GM12892 (cell line): ENCODE data around the gene DPH7.

ENCODE experiments used
- POLR2A ChIP-seq: IDR thresholded peaks from 2 replicates; pipeline ENCODE4 v1.6.1; 2011; ENCODE audit warnings: low read depth, low read length, control low read depth
- POLR2AphosphoS5 ChIP-seq: IDR thresholded peaks from 2 replicates; pipeline ENCODE4 v1.6.1; 2011; ENCODE audit warnings: low read depth, low read length, control low read depth
- TAF1 ChIP-seq: IDR thresholded peaks from 2 replicates; pipeline ENCODE4 v1.6.1; 2011; ENCODE audit warnings: low read depth, mild to moderate bottlenecking, control low read depth, low read length, borderline replicate concordance

GRCh38 chr9:137580954-137581322 lies 2.2 kb upstream of the DPH7 start:
- no peak; the same call in 1 of the 2 replicates for TF ChIP-seq POLR2AphosphoS5
- 0 out of 2 replicates have a peak, but pooled peaks have one; percentile 2 for TF ChIP-seq POLR2A
- TF ChIP-seq TAF1: no peak
